Purkinje cell (primary cell): Measurements from ENCODE around the gene CPSF7. TPM values are rescaled to one million over a fixed set of nuclear protein-coding genes. Genes with fewer than 3 reads are reported as not detected.

Experiments
- polyA plus RNA-seq: library from polyadenylated mRNA; unstranded; fragments of >200 nt; fragmentation: Nextera tagmentation; gene quantifications from 2 replicates; pipeline ENCODE4 v1.2.1, GENCODE V29; 2014

The CPSF7 gene, protein sequence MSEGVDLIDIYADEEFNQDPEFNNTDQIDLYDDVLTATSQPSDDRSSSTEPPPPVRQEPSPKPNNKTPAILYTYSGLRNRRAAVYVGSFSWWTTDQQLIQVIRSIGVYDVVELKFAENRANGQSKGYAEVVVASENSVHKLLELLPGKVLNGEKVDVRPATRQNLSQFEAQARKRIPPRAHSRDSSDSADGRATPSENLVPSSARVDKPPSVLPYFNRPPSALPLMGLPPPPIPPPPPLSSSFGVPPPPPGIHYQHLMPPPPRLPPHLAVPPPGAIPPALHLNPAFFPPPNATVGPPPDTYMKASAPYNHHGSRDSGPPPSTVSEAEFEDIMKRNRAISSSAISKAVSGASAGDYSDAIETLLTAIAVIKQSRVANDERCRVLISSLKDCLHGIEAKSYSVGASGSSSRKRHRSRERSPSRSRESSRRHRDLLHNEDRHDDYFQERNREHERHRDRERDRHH
- 7.9 and 11.2 TPM in 2 replicates for polyA plus RNA-seq

DNA sequence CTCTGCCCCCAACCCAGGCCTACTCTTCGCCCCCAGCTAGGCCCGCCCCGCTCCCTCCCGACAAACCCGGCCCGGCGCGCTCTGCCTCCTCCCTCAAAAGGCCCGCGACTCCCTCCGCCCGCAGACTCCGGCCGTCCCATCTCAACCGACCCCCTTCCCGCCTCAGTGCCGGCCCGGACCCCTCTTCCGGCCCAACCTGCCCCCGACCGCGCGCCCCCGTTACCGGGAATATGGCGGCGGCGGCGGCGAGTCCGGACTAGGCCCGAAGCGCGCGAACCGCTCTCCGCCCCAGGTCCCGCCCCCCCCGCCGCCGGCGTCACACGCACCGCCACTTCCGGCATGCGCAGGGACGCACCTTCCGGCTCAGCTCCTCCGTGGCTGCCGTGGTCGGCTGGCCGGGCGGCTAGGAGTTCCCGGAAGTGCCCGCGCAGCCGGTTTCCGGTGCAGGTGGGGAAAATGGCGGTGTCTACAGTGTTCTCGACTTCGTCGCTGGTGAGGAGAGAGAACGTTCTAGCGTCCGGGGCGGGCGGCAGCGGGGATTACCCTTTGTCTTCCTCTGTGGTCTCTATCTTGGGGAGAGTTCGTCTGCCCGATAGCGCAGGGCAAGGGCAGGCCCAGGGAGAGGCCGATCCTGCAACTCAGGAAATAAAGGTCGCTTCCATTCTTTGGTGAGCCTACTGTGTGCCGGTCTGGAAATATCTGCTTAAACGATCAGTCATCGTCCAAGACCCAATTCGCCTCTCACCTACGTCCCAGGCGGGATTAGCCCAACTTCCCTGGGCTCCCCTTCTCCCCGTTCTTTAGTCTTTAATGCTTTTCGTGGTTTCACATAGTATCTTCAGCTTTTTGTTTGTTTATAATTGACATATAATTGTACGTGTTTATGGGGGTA, at the start of gene CPSF7, which contains the start of gene SDHAF2:
TSS of gene CPSF7 (minus strand) at position 285 of the 892 bp plus-strand sequence. CDS start 740 bp downstream, outside the sequence.
TSS of gene SDHAF2 (plus strand) at position 434 of the 892 bp plus-strand sequence. CDS start at position 457, 23 bp downstream.

DNA sequence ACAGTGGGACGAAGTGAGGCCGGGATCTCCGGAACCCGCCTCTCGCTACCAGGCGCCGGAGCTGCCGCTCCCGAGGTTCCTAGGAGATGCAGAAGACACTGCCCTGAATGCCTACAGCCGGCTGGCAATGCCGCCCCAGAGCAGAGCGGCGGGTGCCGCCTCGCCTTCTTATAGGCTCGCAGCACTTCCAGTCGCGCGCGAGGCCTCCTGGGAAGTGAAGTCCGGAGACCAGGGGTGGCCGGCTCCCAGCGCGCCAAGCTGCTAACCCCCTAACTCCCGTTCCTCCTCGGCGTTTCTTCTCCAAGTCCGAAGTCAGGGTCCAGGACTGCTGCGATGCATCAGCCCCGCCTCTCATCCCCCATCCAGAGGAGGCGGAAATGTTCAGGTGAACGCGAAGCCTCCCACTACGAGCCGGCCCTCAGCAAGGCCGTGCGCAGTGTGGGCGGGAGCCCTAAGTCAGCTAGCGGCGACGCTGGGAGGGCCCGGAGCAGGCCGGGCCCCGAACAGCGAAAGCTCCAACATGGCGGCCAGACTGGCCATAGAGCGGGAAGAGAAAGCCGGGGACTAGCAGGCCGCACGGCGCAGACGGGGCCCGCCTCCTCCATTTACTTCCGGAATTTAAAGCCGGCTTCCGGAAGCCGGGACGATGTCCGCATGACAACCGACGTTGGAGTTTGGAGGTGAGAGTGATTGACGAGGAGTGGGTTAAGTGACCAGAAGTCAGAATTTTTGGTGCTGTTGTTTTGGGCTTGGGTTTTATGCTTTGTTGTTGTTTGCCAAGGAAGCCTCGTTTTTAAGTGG, 67.8 kb downstream of the CPSF7 start, which contains the start of the genes CYB561A3 and TMEM138:
TSS of gene CYB561A3 (minus strand) at position 142 of the 801 bp plus-strand sequence. CDS start 5,169 bp downstream, outside the sequence.
TSS of gene TMEM138 (plus strand) at position 634 of the 801 bp plus-strand sequence. CDS start 2,017 bp downstream, outside the sequence.

Other genes starting within 250 kb of the CPSF7 start
- gene PGA3, start 226.5 kb downstream of the CPSF7 start, polyA plus RNA-seq, result not detected in 2 replicates
- gene PGA4, start 207.6 kb downstream of the CPSF7 start, polyA plus RNA-seq, result not detected in 2 replicates
- gene PGA5, start 188.8 kb downstream of the CPSF7 start, polyA plus RNA-seq, result not detected in 2 replicates
- gene VWCE, start 134.7 kb downstream of the CPSF7 start, polyA plus RNA-seq, result not detected in 2 replicates
- 47.9 and 53.9 TPM in 2 replicates for gene DDB1, start 96.9 kb downstream of the CPSF7 start, polyA plus RNA-seq
- gene TKFC, start 96.7 kb downstream of the CPSF7 start, polyA plus RNA-seq, result 1.8 and 11.6 TPM in 2 replicates
- 1.8 and 2.4 TPM in 2 replicates for gene CYB561A3, start 68.1 kb downstream of the CPSF7 start, polyA plus RNA-seq
- 65.8 and 67.2 TPM in 2 replicates for gene TMEM138, start 67.6 kb downstream of the CPSF7 start, polyA plus RNA-seq
- 7.4 and 11.2 TPM in 2 replicates for gene TMEM216, start 37.4 kb downstream of the CPSF7 start, polyA plus RNA-seq
- gene SDHAF2, start 149 bp upstream of the CPSF7 start, polyA plus RNA-seq, result 51.7 and 57.9 TPM in 2 replicates
- gene LRRC10B, start 78.8 kb upstream of the CPSF7 start, polyA plus RNA-seq, result not detected in 2 replicates
- 18.3 and 23.6 TPM in 2 replicates for gene SYT7, start 151.1 kb upstream of the CPSF7 start, polyA plus RNA-seq